ENCODE data around the gene TAS1R3. TPM values are rescaled to one million over a fixed set of nuclear protein-coding genes. Genes with fewer than 3 reads are reported as not detected.

Gene TAS1R3
- total and polyA plus RNA-seq, 2 of the 4 experiments (the other 2 are of a cell fraction), result under 0.01 to 0.05 TPM

DNA sequence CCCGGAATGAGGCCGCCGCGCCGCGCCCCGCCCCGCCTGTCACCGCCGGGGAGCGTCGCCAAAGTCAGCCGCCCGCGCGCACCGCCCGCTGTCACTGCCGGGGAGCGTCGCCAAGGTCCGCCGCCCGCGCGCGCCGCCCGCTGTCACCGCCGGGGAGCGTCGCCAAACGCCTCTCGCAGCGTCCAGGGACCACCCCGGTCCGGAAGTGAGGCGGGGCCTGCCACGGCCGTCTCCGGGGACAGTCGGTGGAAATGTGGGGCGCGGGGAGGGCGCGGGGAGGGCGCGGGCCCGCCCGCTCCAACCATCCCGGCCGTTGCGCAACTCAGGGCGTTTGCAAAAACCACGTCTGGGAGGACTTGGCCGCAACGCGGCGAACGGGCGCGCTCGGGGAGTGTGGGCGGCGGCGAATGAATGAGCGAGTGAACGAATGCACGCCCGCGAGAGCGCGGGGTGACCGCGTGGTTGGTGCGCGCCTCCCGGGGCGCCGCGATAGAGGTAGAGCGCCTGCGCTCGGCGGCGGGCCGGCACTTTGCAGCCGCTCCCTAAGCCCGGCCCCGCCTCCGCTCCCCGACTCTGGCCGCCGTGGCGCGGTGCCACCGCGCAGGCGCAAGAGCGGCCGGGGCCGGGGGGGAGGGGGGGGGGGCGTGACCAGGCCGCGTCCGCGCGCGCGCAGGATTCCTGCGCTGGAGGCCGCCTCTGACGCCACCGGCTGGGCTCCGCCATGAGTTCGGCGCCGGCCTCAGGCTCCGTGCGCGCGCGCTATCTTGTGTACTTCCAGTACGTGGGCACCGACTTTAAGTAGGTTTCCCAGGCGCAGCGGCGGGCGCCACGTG is 22.9 kb upstream of the TAS1R3 start, which contains the start of the genes ACAP3 and PUSL1:
Gene ACAP3, minus strand, starts transcription at position 8 of the 833 bp plus-strand sequence. CDS start 115 bp downstream, outside the sequence.
Gene PUSL1, plus strand, starts transcription at position 675 of the 833 bp plus-strand sequence. Its CDS starts 47 bp downstream, at position 722.
- BruUV-seq (replicated peaks), result no TSS peak
- ChIA-PET CTCF (no interaction called here), POLR2A (ENCODE audit: unreplicated experiment) (no interaction called here)
- peak within 1 kb of the TSS; percentile 91 for H2AK5ac ChIP-seq (ENCODE audit: low read depth, low read length)
- no peak within 1 kb of the TSS for H2BK20ac ChIP-seq (ENCODE audit: low read depth, low read length)
- peaks cover 49% of the 10 kb centered on the region for H4K20me1 ChIP-seq (ENCODE audit: insufficient read depth, low read length)
- H3K27me3 ChIP-seq (ENCODE audit: control insufficient read depth, insufficient read depth, low read length), result no peaks in the 10 kb centered on the region
- H3K18ac ChIP-seq (ENCODE audit: low read depth, low read length), result peak within 1 kb of the TSS; percentile 33; the same call in 1 of the 2 replicates
- peak within 1 kb of the TSS; percentile 94 for H3K27ac ChIP-seq (ENCODE audit: insufficient read depth, low read length)
- intact Hi-C loops (cut with micrococcal nuclease), result loop anchor here (5.0 kb wide), 2 partner anchors 49 to 186 kb away; partner anchors contain the start of gene MXRA8
- peak within 1 kb of the TSS; percentile 71 for H3K4ac ChIP-seq (ENCODE audit: low read depth, low read length)
- H3K23ac ChIP-seq (ENCODE audit: low read depth, low read length), result peak within 1 kb of the TSS; percentile 94
- H3K9me3 ChIP-seq (ENCODE audit: control insufficient read depth, insufficient read depth, low read length), result no peaks in the 10 kb centered on the region
- H3K14ac ChIP-seq (replicated peaks; ENCODE audit: low read depth, low read length), result peak within 1 kb of the TSS; percentile 69
- peak within 1 kb of the TSS; percentile 91 for H3K9ac ChIP-seq (ENCODE audit: low read depth, low read length)
- peak within 1 kb of the TSS in 1 of 2 experiments; percentile 78; a peak in 1 of 4 replicates for H4K8ac ChIP-seq (ENCODE audit: low read depth in 2 of 2, low read length in 2 of 2)
- peak within 1 kb of the TSS; percentile 95 for H3K4me3 ChIP-seq (ENCODE audit: insufficient read depth, low read depth, low read length)
- WGBS, 2 experiments (ENCODE audit: extremely low coverage in 2 of 2, insufficient read length in 1 of 2), result 0% methylated on average over 64 of the region's 131 CpGs; no CpG with 5 or more reads in 1 of the 2 experiments
- peaks cover 6 to 52% of the 10 kb centered on the region in 2 experiments for H3K79me1 ChIP-seq (ENCODE audit: low read depth in 1 of 2, low read length in 2 of 2)
- peak within 1 kb of the TSS; percentile 75 for H2BK120ac ChIP-seq (ENCODE audit: low read depth, low read length)
- peaks cover 31% of the 10 kb centered on the region for H3K4me1 ChIP-seq (ENCODE audit: control insufficient read depth, insufficient read depth, low read length)
- DNase-seq (peak; percentile 92), ATAC-seq (ENCODE audit: low read depth) (peak; percentile 70)
- H2BK5ac ChIP-seq (ENCODE audit: low read depth, low read length, poor library complexity, severe bottlenecking), result peak within 1 kb of the TSS; percentile 83
- peak within 1 kb of the TSS; percentile 97 for H2AFZ ChIP-seq (replicated peaks; ENCODE audit: low read length, poor library complexity)
- H2BK15ac ChIP-seq (ENCODE audit: low read depth, low read length), result no peak within 1 kb of the TSS
- H3K9me1 ChIP-seq (ENCODE audit: insufficient read depth, low read length), result peaks cover 3% of the 10 kb centered on the region
- in situ Hi-C loops (cut with MboI; ENCODE audit: low sequenced_read_pairs), result no loop called here
- peaks cover 32% of the 10 kb centered on the region for H3K36me3 ChIP-seq (ENCODE audit: control insufficient read depth, insufficient read depth, low read length)
- H3K4me2 ChIP-seq (ENCODE audit: low read depth, low read length), result peak within 1 kb of the TSS; percentile 100
- H4K5ac ChIP-seq (ENCODE audit: low read depth, low read length), result peak within 1 kb of the TSS; percentile 54
- TF ChIP-seq MAZ (IDR thresholded peaks at IDR 0.05; ENCODE audit: borderline replicate concordance, low read depth, low read length) (peak; percentile 78), MXI1 (IDR thresholded peaks at IDR 0.05; ENCODE audit: borderline replicate concordance, low read depth, low read length) (peak; percentile 96), CEBPB (IDR thresholded peaks at IDR 0.05; ENCODE audit: low read depth, low read length) (peak; percentile 99), RCOR1 (IDR thresholded peaks at IDR 0.05; ENCODE audit: insufficient replicate concordance, low read length) (no peak), POLR2A (IDR thresholded peaks at IDR 0.05; ENCODE audit: low read depth, low read length) (peak; percentile 69), RAD21 (IDR thresholded peaks at IDR 0.05; ENCODE audit: low read length) (no peak), USF2 (IDR thresholded peaks at IDR 0.05; ENCODE audit: low read depth, low read length) (peak; percentile 81)
- peak within 1 kb of the TSS; percentile 61 for H3K56ac ChIP-seq (ENCODE audit: extremely low read depth, insufficient read depth, low read length)
- dilution Hi-C loops (cut with HindIII; ENCODE audit: low sequenced_read_pairs, unreplicated experiment), result no loop called here
- peak within 1 kb of the TSS; percentile 98 for H2AK9ac ChIP-seq (replicated peaks; ENCODE audit: low read depth, low read length, poor library complexity)
- H4K91ac ChIP-seq (ENCODE audit: insufficient read depth, low read depth, low read length), result peak within 1 kb of the TSS; percentile 76
